Upper lobe of left lung (tissue), 4 donors: ENCODE measurements around the gene C11orf42.

Experiments
- CTCF ChIP-seq, 6 experiments: fragments of 450-650 bp in 4 of 6; fragments of 200-600 bp in 2 of 6; sonication (generic) in 2 of 6; IDR thresholded peaks; one replicate each; pipeline ENCODE4 v1.5.1; 2016 to 2019; ENCODE audit warnings: antibody characterized with exemption in 6 of 6
- POLR2A ChIP-seq, 4 donors: fragments of 450-650 bp; IDR thresholded peaks; one replicate each; pipeline ENCODE4 v1.5.1; 2016 to 2017; ENCODE audit warnings: antibody characterized with exemption in 4 of 4, mild to moderate bottlenecking in 2 of 4

GRCh38 chr11:6237761-6238302 lies 32.5 kb downstream of the C11orf42 start:
- TF ChIP-seq POLR2A (IDR thresholded peaks at IDR 0.05) (no peak), CTCF (IDR thresholded peaks at IDR 0.05) (no peak)
